ENCODE data around the gene PTPN12.
"Not testable (repeated sequence)": the region's sequence is repeated elsewhere in the genome, so short reads cannot be mapped to it uniquely, and the experiment has no call there.

PTPN12 gene

GRCh38 chr7:77537136-77537777, at the start of gene PTPN12:
Gene PTPN12, plus strand, starts transcription at chr7:77537295. Its CDS starts 252 bp downstream, at chr7:77537547.
- Histone ChIP-seq H3K4me3 (ENCODE audit: low read depth, low read length) (peak within 1 kb of the TSS; percentile 88), H3K27me3 (ENCODE audit: control insufficient read depth, insufficient read depth, low read length) (no peaks in the 10 kb centered on the region), H3K9me3 (ENCODE audit: control insufficient read depth, insufficient read depth, low read length) (no peaks in the 10 kb centered on the region), H3K9ac (ENCODE audit: low read depth, low read length) (peak within 1 kb of the TSS; percentile 92), H3K4me1 (ENCODE audit: control insufficient read depth, insufficient read depth, low read length) (peaks cover 5% of the 10 kb centered on the region), H3K36me3 (ENCODE audit: control insufficient read depth, insufficient read depth, low read length) (no peaks in the 10 kb centered on the region)

DNA sequence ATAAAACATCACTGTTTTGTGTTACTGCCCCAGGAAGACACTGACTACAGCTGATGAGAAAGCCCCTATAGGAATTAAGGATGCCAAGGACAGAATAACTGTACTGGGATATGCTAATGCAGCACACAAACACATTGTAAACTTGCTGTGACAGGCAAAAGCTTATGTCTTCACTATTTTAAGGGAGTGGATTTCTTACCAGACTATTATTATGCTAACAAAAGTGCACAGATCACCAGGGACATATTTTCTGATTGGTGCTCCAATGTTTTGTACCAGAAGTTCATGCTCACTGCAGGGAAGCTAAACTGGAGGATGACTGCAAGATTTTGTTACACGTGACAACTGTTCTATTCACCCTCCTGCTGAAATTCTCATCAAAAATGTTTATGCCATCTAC, 48.1 kb upstream of the PTPN12 start:
- Histone ChIP-seq H3K36me3 (ENCODE audit: control insufficient read depth, insufficient read depth, low read length) (no peaks in the 10 kb centered on the region), H3K27me3 (ENCODE audit: control insufficient read depth, insufficient read depth, low read length) (no peaks in the 10 kb centered on the region), H3K9ac (ENCODE audit: low read depth, low read length) (no peak overlapping the region), H3K4me1 (ENCODE audit: control insufficient read depth, insufficient read depth, low read length) (no peaks in the 10 kb centered on the region), H3K4me3 (ENCODE audit: low read depth, low read length) (no peak overlapping the region), H3K9me3 (ENCODE audit: control insufficient read depth, insufficient read depth, low read length) (no peaks in the 10 kb centered on the region)

- Histone ChIP-seq H3K4me1 (ENCODE audit: control insufficient read depth, insufficient read depth, low read length) (no peaks in the 10 kb centered on the region), H3K4me3 (ENCODE audit: low read depth, low read length) (no peak overlapping the region), H3K9me3 (ENCODE audit: control insufficient read depth, insufficient read depth, low read length) (no peaks in the 10 kb centered on the region), H3K9ac (ENCODE audit: low read depth, low read length) (no peak overlapping the region), H3K27me3 (ENCODE audit: control insufficient read depth, insufficient read depth, low read length) (no peaks in the 10 kb centered on the region), H3K36me3 (ENCODE audit: control insufficient read depth, insufficient read depth, low read length) (no peaks in the 10 kb centered on the region)
Observed at GRCh38 chr7:77497079-77497478, 40.0 kb upstream of the PTPN12 start.

- no peak overlapping the region for H3K9ac ChIP-seq (ENCODE audit: low read depth, low read length)
- H3K4me1 ChIP-seq (ENCODE audit: control insufficient read depth, insufficient read depth, low read length): no peaks in the 10 kb centered on the region
- H3K27me3 ChIP-seq (ENCODE audit: control insufficient read depth, insufficient read depth, low read length): no peaks in the 10 kb centered on the region
- no peak overlapping the region for H3K4me3 ChIP-seq (ENCODE audit: low read depth, low read length)
- no peaks in the 10 kb centered on the region for H3K36me3 ChIP-seq (ENCODE audit: control insufficient read depth, insufficient read depth, low read length)
- no peaks in the 10 kb centered on the region for H3K9me3 ChIP-seq (ENCODE audit: control insufficient read depth, insufficient read depth, low read length)
Observed at GRCh38 chr7:77498659-77499379, 38.3 kb upstream of the PTPN12 start.

DNA sequence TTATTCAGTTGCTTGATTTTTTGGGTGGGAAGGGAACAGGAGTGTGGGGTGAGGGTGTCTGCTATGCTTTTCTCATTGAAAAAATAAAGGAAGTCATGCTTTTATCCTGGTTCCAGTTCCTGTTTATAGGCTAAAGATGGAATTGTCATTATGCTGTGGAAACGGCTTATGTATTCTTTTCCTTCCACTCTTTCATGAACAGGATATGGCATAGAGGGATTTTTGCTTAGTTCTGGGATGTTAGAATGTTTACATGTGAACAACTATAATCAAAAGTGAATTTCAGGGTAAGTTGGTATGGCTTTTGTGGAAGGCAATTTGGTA, 35.9 kb upstream of the PTPN12 start:
- H3K27me3 ChIP-seq (ENCODE audit: control insufficient read depth, insufficient read depth, low read length): no peaks in the 10 kb centered on the region
- H3K9me3 ChIP-seq (ENCODE audit: control insufficient read depth, insufficient read depth, low read length): no peaks in the 10 kb centered on the region
- no peaks in the 10 kb centered on the region for H3K4me1 ChIP-seq (ENCODE audit: control insufficient read depth, insufficient read depth, low read length)
- H3K36me3 ChIP-seq (ENCODE audit: control insufficient read depth, insufficient read depth, low read length): no peaks in the 10 kb centered on the region
- no peak overlapping the region for H3K9ac ChIP-seq (ENCODE audit: low read depth, low read length)
- H3K4me3 ChIP-seq (ENCODE audit: low read depth, low read length): no peak overlapping the region

DNA sequence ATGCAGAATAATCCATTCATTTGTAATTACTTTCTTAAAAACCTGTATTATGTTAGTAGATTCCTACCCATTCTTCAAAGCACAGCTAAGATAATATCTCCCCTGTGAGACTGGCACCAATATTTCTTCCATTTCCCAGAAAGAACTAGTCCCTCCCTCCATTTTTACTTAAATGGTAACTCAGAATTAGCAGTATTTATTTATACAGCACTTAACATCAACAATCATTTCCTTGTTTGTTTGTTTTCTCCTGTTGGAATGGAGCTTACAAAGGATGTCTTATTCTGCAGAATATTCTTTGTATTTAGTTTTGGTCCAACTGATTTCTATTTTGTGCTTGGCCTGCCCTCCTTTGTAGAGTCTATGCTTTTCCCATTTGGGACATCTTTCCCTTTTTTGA, 32.1 kb upstream of the PTPN12 start:
- Histone ChIP-seq H3K4me1 (ENCODE audit: control insufficient read depth, insufficient read depth, low read length) (no peaks in the 10 kb centered on the region), H3K4me3 (ENCODE audit: low read depth, low read length) (no peak overlapping the region), H3K27me3 (ENCODE audit: control insufficient read depth, insufficient read depth, low read length) (no peaks in the 10 kb centered on the region), H3K36me3 (ENCODE audit: control insufficient read depth, insufficient read depth, low read length) (no peaks in the 10 kb centered on the region), H3K9ac (ENCODE audit: low read depth, low read length) (no peak overlapping the region), H3K9me3 (ENCODE audit: control insufficient read depth, insufficient read depth, low read length) (no peaks in the 10 kb centered on the region)

GRCh38 chr7:77506899-77507298, 30.2 kb upstream of the PTPN12 start:
- H3K27me3 ChIP-seq (ENCODE audit: control insufficient read depth, insufficient read depth, low read length): no peaks in the 10 kb centered on the region
- no peaks in the 10 kb centered on the region for H3K36me3 ChIP-seq (ENCODE audit: control insufficient read depth, insufficient read depth, low read length)
- no peaks in the 10 kb centered on the region for H3K4me1 ChIP-seq (ENCODE audit: control insufficient read depth, insufficient read depth, low read length)
- H3K4me3 ChIP-seq (ENCODE audit: low read depth, low read length): no peak overlapping the region
- no peaks in the 10 kb centered on the region for H3K9me3 ChIP-seq (ENCODE audit: control insufficient read depth, insufficient read depth, low read length)
- H3K9ac ChIP-seq (ENCODE audit: low read depth, low read length): no peak overlapping the region

DNA sequence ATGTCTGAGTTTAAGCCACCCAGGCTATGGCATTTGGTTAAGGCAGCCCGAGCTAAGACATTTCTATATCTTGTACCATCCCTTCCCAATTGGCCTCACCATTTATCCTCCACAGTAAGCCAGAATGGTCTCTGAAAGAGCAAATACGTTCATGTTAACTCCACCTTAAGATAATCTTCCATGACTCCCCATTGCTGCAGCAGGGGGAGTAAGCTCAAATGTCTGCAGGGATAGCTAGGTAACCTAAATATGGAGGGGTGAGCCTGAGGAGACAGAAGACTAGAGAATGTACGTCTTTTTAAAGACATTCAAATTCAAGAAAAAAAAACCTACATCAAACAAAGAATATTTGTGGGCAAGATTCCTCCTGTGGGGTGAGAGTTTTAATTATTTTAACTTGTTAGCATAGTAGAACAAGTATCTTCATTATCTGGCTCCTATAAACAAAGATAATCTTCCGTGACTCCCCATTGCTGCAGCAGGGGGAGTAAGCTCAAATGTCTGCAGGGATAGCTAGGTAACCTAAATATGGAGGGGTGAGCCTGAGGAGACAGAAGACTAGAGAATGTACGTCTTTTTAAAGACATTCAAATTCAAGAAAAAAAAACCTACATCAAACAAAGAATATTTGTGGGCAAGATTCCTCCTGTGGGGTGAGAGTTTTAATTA, 24.0 kb upstream of the PTPN12 start:
- H3K4me1 ChIP-seq (ENCODE audit: control insufficient read depth, insufficient read depth, low read length); H3K9ac ChIP-seq (ENCODE audit: low read depth, low read length); H3K36me3 ChIP-seq (ENCODE audit: control insufficient read depth, insufficient read depth, low read length); H3K27me3 ChIP-seq (ENCODE audit: control insufficient read depth, insufficient read depth, low read length); H3K9me3 ChIP-seq (ENCODE audit: control insufficient read depth, insufficient read depth, low read length); H3K4me3 ChIP-seq (ENCODE audit: low read depth, low read length): not testable (repeated sequence)

GRCh38 chr7:77516085-77516484, 21.0 kb upstream of the PTPN12 start:
- peaks cover 3% of the 10 kb centered on the region for H3K4me1 ChIP-seq (ENCODE audit: control insufficient read depth, insufficient read depth, low read length)
- no peaks in the 10 kb centered on the region for H3K27me3 ChIP-seq (ENCODE audit: control insufficient read depth, insufficient read depth, low read length)
- no peak overlapping the region for H3K9ac ChIP-seq (ENCODE audit: low read depth, low read length)
- no peaks in the 10 kb centered on the region for H3K36me3 ChIP-seq (ENCODE audit: control insufficient read depth, insufficient read depth, low read length)
- H3K4me3 ChIP-seq (ENCODE audit: low read depth, low read length): no peak overlapping the region
- no peaks in the 10 kb centered on the region for H3K9me3 ChIP-seq (ENCODE audit: control insufficient read depth, insufficient read depth, low read length)

DNA sequence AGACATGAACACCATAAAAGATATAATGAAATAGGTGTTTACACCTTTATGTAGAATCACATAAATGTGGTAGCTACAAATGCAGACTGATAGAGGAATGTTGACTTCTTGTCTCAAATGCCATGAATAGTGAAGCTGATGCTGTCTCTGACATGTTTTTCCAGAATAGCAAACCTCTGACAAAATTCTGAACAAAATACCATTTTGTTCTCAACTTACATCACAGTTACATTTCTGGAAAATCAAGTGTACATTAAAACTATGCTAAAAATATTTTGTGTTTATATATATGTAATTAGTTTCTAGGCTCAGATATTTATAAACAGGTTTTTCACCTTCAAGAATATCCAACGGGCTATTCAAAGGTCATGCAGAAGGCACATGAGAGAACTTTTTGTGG, 16.8 kb upstream of the PTPN12 start:
- H3K36me3 ChIP-seq (ENCODE audit: control insufficient read depth, insufficient read depth, low read length): no peaks in the 10 kb centered on the region
- H3K9ac ChIP-seq (ENCODE audit: low read depth, low read length): no peak overlapping the region
- no peaks in the 10 kb centered on the region for H3K4me1 ChIP-seq (ENCODE audit: control insufficient read depth, insufficient read depth, low read length)
- H3K9me3 ChIP-seq (ENCODE audit: control insufficient read depth, insufficient read depth, low read length): no peaks in the 10 kb centered on the region
- H3K27me3 ChIP-seq (ENCODE audit: control insufficient read depth, insufficient read depth, low read length): no peaks in the 10 kb centered on the region
- no peak overlapping the region for H3K4me3 ChIP-seq (ENCODE audit: low read depth, low read length)

- not testable (repeated sequence) for H3K27me3 ChIP-seq (ENCODE audit: control insufficient read depth, insufficient read depth, low read length); H3K9ac ChIP-seq (ENCODE audit: low read depth, low read length); H3K36me3 ChIP-seq (ENCODE audit: control insufficient read depth, insufficient read depth, low read length); H3K4me1 ChIP-seq (ENCODE audit: control insufficient read depth, insufficient read depth, low read length); H3K9me3 ChIP-seq (ENCODE audit: control insufficient read depth, insufficient read depth, low read length); H3K4me3 ChIP-seq (ENCODE audit: low read depth, low read length)
Observed at GRCh38 chr7:77521537-77521936, 15.6 kb upstream of the PTPN12 start.

- H3K36me3 ChIP-seq (ENCODE audit: control insufficient read depth, insufficient read depth, low read length): no peaks in the 10 kb centered on the region
- H3K4me1 ChIP-seq (ENCODE audit: control insufficient read depth, insufficient read depth, low read length): no peaks in the 10 kb centered on the region
- H3K27me3 ChIP-seq (ENCODE audit: control insufficient read depth, insufficient read depth, low read length): no peaks in the 10 kb centered on the region
- H3K4me3 ChIP-seq (ENCODE audit: low read depth, low read length): no peak overlapping the region
- no peaks in the 10 kb centered on the region for H3K9me3 ChIP-seq (ENCODE audit: control insufficient read depth, insufficient read depth, low read length)
- H3K9ac ChIP-seq (ENCODE audit: low read depth, low read length): no peak overlapping the region
Observed at GRCh38 chr7:77524731-77525130, 12.4 kb upstream of the PTPN12 start.

All from iPS-15b (cell line).